H1 (cell line): ENCODE measurements around the gene SMARCC2. TPM values are rescaled to one million over a fixed set of nuclear protein-coding genes. Genes with fewer than 3 reads are reported as not detected.

ENCODE experiments used
- CTCF ChIA-PET: fragments of 300-600 bp; sonication (Branson Sonifier 250); formaldehyde crosslinking; loops from one replicate; lab custom pipeline; 2021; ENCODE audit not compliant: partially characterized antibody; lab: Charles Lee
- POLR2A ChIA-PET: fragments of 300-600 bp; sonication (Branson Sonifier 250); formaldehyde crosslinking; loops from one replicate; lab custom pipeline; 2021; ENCODE audit warnings: inconsistent platforms; ENCODE audit not compliant: partially characterized antibody; lab: Charles Lee
- DNase-seq, 2 experiments: peaks; one replicate each; pipeline versions ENCODE4 v3.0.0 to v3.0.0-alpha.2; 2010 to 2022; ENCODE audit warnings: low spot score in 2 of 2, low read depth in 1 of 2, mixed read lengths in 1 of 2
- FAIRE-seq: peaks from 2 replicates; lab custom pipeline; 2011; peaks lifted over from hg19 to GRCh38; lab: Jason Lieb, UNC
- H2AFZ ChIP-seq: 2 replicates; pipeline ENCODE4 v1.8.1; 2012; ENCODE audit warnings: low read length, inconsistent platforms
- H2AK5ac ChIP-seq: 2 replicates; pipeline ENCODE4 v1.6.1; 2013; ENCODE audit warnings: low read depth, low read length
- H2BK120ac ChIP-seq: replicated peaks from 2 replicates; pipeline ENCODE3; 2013; ENCODE audit warnings: low read depth, low read length, inconsistent platforms
- H2BK12ac ChIP-seq: 2 replicates; pipeline ENCODE4 v1.6.1; 2013; ENCODE audit warnings: low read depth, low read length
- H2BK15ac ChIP-seq: 2 replicates; pipeline ENCODE4 v1.6.1; 2013; ENCODE audit warnings: low read length
- H2BK20ac ChIP-seq: 2 replicates; pipeline ENCODE4 v1.6.1; 2013; ENCODE audit warnings: low read length
- H2BK5ac ChIP-seq: 2 replicates; pipeline ENCODE4 v1.6.1; 2013; ENCODE audit warnings: low read depth, low read length
- H3K14ac ChIP-seq: 2 replicates; pipeline ENCODE4 v1.6.1; 2013; ENCODE audit warnings: inconsistent platforms; ENCODE audit not compliant: insufficient read length
- H3K18ac ChIP-seq: 2 replicates; pipeline ENCODE4 v1.6.1; 2013; ENCODE audit warnings: low read length; ENCODE audit errors: extremely low read depth
- H3K23ac ChIP-seq: 2 replicates; pipeline ENCODE4 v1.6.1; 2013; ENCODE audit warnings: inconsistent platforms; ENCODE audit not compliant: insufficient read length
- H3K23me2 ChIP-seq: 2 replicates; pipeline ENCODE4 v1.6.1; 2013; ENCODE audit warnings: low read depth, low read length
- H3K27ac ChIP-seq: 2 replicates; pipeline ENCODE4 v1.6.1; 2011; ENCODE audit warnings: low read depth, low read length, inconsistent platforms
- H3K27me3 ChIP-seq, 4 experiments: replicated peaks in 1 of 4; 1 replicate in 1 of 4; 2 replicates in 3 of 4; pipeline versions ENCODE4 v1.6.1 to v1.8.1; 2011 to 2013; ENCODE audit warnings: low read length in 3 of 4, mild to moderate bottlenecking in 3 of 4, inconsistent platforms in 2 of 4, mixed read lengths in 2 of 4, moderate library complexity in 1 of 4; ENCODE audit not compliant: control insufficient read depth in 3 of 4, insufficient read depth in 3 of 4; ENCODE audit errors: extremely low read depth in 1 of 4
- H3K36me3 ChIP-seq, 4 experiments: 2 replicates each; pipeline versions ENCODE4 v1.6.1 to v1.8.1; 2011 to 2013; ENCODE audit warnings: mild to moderate bottlenecking in 4 of 4, low read length in 3 of 4, moderate library complexity in 2 of 4, control low read depth in 1 of 4, inconsistent platforms in 1 of 4; ENCODE audit not compliant: insufficient read depth in 4 of 4, control insufficient read depth in 2 of 4
- H3K4ac ChIP-seq: replicated peaks from 2 replicates; pipeline ENCODE3; 2013; ENCODE audit warnings: low read length, low read depth, mixed read lengths, inconsistent platforms; ENCODE audit not compliant: insufficient read length
- H3K4me1 ChIP-seq, 4 experiments: replicated peaks in 1 of 4; 1 replicate in 1 of 4; 2 replicates in 3 of 4; pipeline versions ENCODE4 v1.6.1 to v1.8.1; 2011 to 2013; ENCODE audit warnings: low read length in 3 of 4, inconsistent platforms in 2 of 4, mixed read lengths in 1 of 4; ENCODE audit not compliant: insufficient read depth in 4 of 4, control insufficient read depth in 3 of 4
- H3K4me2 ChIP-seq, 2 experiments: 2 replicates each; pipeline versions ENCODE4 v1.6.1 to v1.8.1; 2011 to 2013; ENCODE audit warnings: low read depth in 2 of 2, low read length in 2 of 2, control low read depth in 1 of 2, inconsistent platforms in 1 of 2, mild to moderate bottlenecking in 1 of 2; ENCODE audit not compliant: insufficient read depth in 1 of 2
- H3K4me3 ChIP-seq, 4 experiments: fragments of 200-600, 300-600 bp in 1 of 4; sonication (generic), shearing (Covaris generic), sonication (Bioruptor Twin) in 1 of 4; 2 replicates each; pipeline versions ENCODE4 v1.5.1 to v1.8.1; 2011 to 2016; ENCODE audit warnings: low read length in 4 of 4, low read depth in 3 of 4, control low read depth in 2 of 4, inconsistent platforms in 2 of 4, mild to moderate bottlenecking in 2 of 4, mixed read lengths in 1 of 4, moderate library complexity in 1 of 4; ENCODE audit not compliant: insufficient read depth in 2 of 4; ENCODE audit errors: extremely low read depth in 1 of 4
- H3K56ac ChIP-seq: replicated peaks from 2 replicates; pipeline ENCODE3; 2013; ENCODE audit warnings: low read depth, mild to moderate bottlenecking, mixed read lengths, low read length, inconsistent platforms; ENCODE audit not compliant: insufficient read length
- H3K79me1 ChIP-seq: 2 replicates; pipeline ENCODE4 v1.6.1; 2013; ENCODE audit warnings: low read depth, low read length, control low read depth
- H3K79me2 ChIP-seq, 2 experiments: 2 replicates each; pipeline versions ENCODE4 v1.6.1 to v1.8.1; 2012 to 2013; ENCODE audit warnings: low read length in 2 of 2, mild to moderate bottlenecking in 2 of 2, inconsistent platforms in 1 of 2; ENCODE audit not compliant: insufficient read depth in 2 of 2, control insufficient read depth in 1 of 2
- H3K9ac ChIP-seq, 4 experiments: replicated peaks in 1 of 4; 1 replicate in 1 of 4; 2 replicates in 3 of 4; pipeline versions ENCODE4 v1.6.1 to v1.8.1; 2011 to 2013; ENCODE audit warnings: low read depth in 3 of 4, low read length in 3 of 4, control low read depth in 2 of 4, mild to moderate bottlenecking in 2 of 4, moderate library complexity in 2 of 4, inconsistent platforms in 1 of 4; ENCODE audit errors: extremely low read depth in 1 of 4
- H3K9me3 ChIP-seq, 2 experiments: 2 replicates each; pipeline versions ENCODE4 v1.6.1 to v1.8.1; 2012 to 2013; ENCODE audit warnings: mild to moderate bottlenecking in 2 of 2, moderate library complexity in 2 of 2, control low read depth in 1 of 2, inconsistent platforms in 1 of 2, low read depth in 1 of 2, low read length in 1 of 2, mixed read lengths in 1 of 2; ENCODE audit not compliant: insufficient read depth in 2 of 2
- H4K20me1 ChIP-seq, 2 experiments: replicated peaks in 1 of 2; 2 replicates each; pipeline versions ENCODE3 to v1.8.1; 2011 to 2013; ENCODE audit warnings: inconsistent platforms in 2 of 2, low read length in 2 of 2, mild to moderate bottlenecking in 1 of 2; ENCODE audit not compliant: insufficient read depth in 2 of 2, control insufficient read depth in 1 of 2
- H4K5ac ChIP-seq: 2 replicates; pipeline ENCODE4 v1.6.1; 2013; ENCODE audit warnings: low read length, low read depth, mixed read lengths, inconsistent platforms; ENCODE audit not compliant: insufficient read length
- H4K8ac ChIP-seq: 2 replicates; pipeline ENCODE4 v1.8.0; 2013; ENCODE audit warnings: mild to moderate bottlenecking, moderate library complexity, low read length, inconsistent platforms; ENCODE audit not compliant: insufficient read depth; ENCODE audit errors: extremely low read depth
- H4K91ac ChIP-seq: replicated peaks from 2 replicates; pipeline ENCODE3; 2013; ENCODE audit warnings: low read length, mixed read lengths, inconsistent platforms; ENCODE audit not compliant: insufficient read length
- ASH2L ChIP-seq: fragments of 200-600, 300-600 bp; sonication (generic); IDR thresholded peaks from one replicate; pipeline ENCODE4 v1.7.1; 2017; ENCODE audit warnings: low read length
- CHD1 ChIP-seq: IDR thresholded peaks from 2 replicates; pipeline ENCODE4 v1.6.1; 2012; ENCODE audit warnings: low read depth, low read length, improper control_type of control experiment
- CTBP2 ChIP-seq: IDR thresholded peaks from 2 replicates; pipeline ENCODE4 v1.7.0; 2011; ENCODE audit warnings: borderline replicate concordance, mild to moderate bottlenecking, moderate library complexity, mixed read lengths, low read length; ENCODE audit not compliant: insufficient read depth, insufficient read length
- EP300 ChIP-seq, 2 experiments: IDR thresholded peaks; 1 replicate in 1 of 2; 2 replicates in 1 of 2; pipeline ENCODE4 v1.6.1; 2011 to 2012; ENCODE audit warnings: low read depth in 2 of 2, low read length in 2 of 2, mild to moderate bottlenecking in 2 of 2, borderline replicate concordance in 1 of 2, inconsistent platforms in 1 of 2, moderate library complexity in 1 of 2
- HDAC6 ChIP-seq: IDR thresholded peaks from one replicate; pipeline ENCODE4 v1.7.1; 2012; ENCODE audit warnings: low read depth, mild to moderate bottlenecking, inconsistent platforms, low read length, moderate library complexity
- JUND ChIP-seq: IDR thresholded peaks from 2 replicates; pipeline ENCODE4 v1.6.1; 2011; ENCODE audit warnings: mild to moderate bottlenecking, improper control_type of control experiment, low read length
- KDM4A ChIP-seq: IDR thresholded peaks from one replicate; pipeline ENCODE4 v1.7.1; 2012; ENCODE audit warnings: low read depth, mild to moderate bottlenecking, moderate library complexity, low read length, inconsistent platforms; ENCODE audit not compliant: severe bottlenecking
- SP2 ChIP-seq: IDR thresholded peaks from 2 replicates; pipeline ENCODE4 v1.6.1; 2012; ENCODE audit warnings: mild to moderate bottlenecking, low read length, inconsistent platforms
- SRF ChIP-seq: IDR thresholded peaks from 2 replicates; pipeline ENCODE4 v1.6.1; 2011; ENCODE audit warnings: mild to moderate bottlenecking, low read depth, low read length, moderate library complexity
- TAF7 ChIP-seq: optimal IDR thresholded peaks from 2 replicates; pipeline ENCODE3; 2011; ENCODE audit warnings: low read depth, mild to moderate bottlenecking, inconsistent platforms, low read length, moderate library complexity, borderline replicate concordance
- USF2 ChIP-seq: IDR thresholded peaks from 2 replicates; pipeline ENCODE4 v1.6.1; 2011; ENCODE audit warnings: low read length, improper control_type of control experiment
- WGBS, 2 experiments: shearing (Covaris generic) in 1 of 2; methylation state at CpG; one replicate each; pipeline versions ENCODE4 v1.1.6 to v1.1.7; 2013 to 2015; ENCODE audit warnings: low lambda C conversion rate in 2 of 2, mixed read lengths in 2 of 2, inconsistent platforms in 1 of 2, low coverage in 1 of 2, missing lambda C conversion rate in 1 of 2; ENCODE audit not compliant: insufficient replicate concordance in 2 of 2, insufficient coverage in 1 of 2, insufficient read length in 1 of 2; ENCODE audit errors: extremely low coverage in 1 of 2, missing lambda C conversion rate in 1 of 2; 5-methylcytosine and 5-hydroxymethylcytosine counted together
- polyA plus RNA-seq, 7 experiments: library from polyadenylated mRNA; depleted of rRNA in 3 of 7; stranded (reverse) in 5 of 7; unstranded in 2 of 7; fragments of >200 nt in 5 of 7; fragments of 200-250 nt in 2 of 7; gene quantifications; 1 replicate in 5 of 7; 2 replicates in 1 of 7; 4 replicates in 1 of 7; pipeline versions ENCODE4 v1.2.1 to v1.2.3, GENCODE V29; 2011 to 2013; ENCODE audit warnings: missing spikeins in 2 of 7, mixed read lengths in 2 of 7
- total RNA-seq: library from RNA; stranded (reverse); fragmentation: NEBNext Ultra II Directional; extraction: Animal tissue kit (Norgen Biotek cat#: 25700); gene quantifications from 2 replicates; pipeline ENCODE4 v1.2.1, GENCODE V29; 2021
- TF ChIP-seq, protein P1 (sequence below): IDR thresholded peaks from 2 replicates; pipeline ENCODE4 v1.6.1; 2012; ENCODE audit warnings: inconsistent platforms

Gene SMARCC2
- total and polyA plus RNA-seq, 2 of the 8 experiments (the other 6 are each of a cell fraction or from before 2014, with no cell fraction given), result 33.9 to 78.5 TPM

GRCh38 chr12:56143217-56143616 is 46.1 kb downstream of the SMARCC2 start:
- H3K79me1 ChIP-seq, result no peaks in the 10 kb centered on the region
- H3K9ac ChIP-seq, result no peak overlapping the region; a peak in 1 of 7 replicates
- FAIRE-seq, result no peak
- no peak overlapping the region for H2AFZ ChIP-seq
- no peak overlapping the region for H3K4ac ChIP-seq
- H3K23ac ChIP-seq, result no peak overlapping the region
- no peak overlapping the region for H2BK5ac ChIP-seq
- WGBS, 2 experiments, result 93% methylated on average over 4 of the region's 4 CpGs; no CpG with 5 or more reads in 1 of the 2 experiments
- no peak overlapping the region for H3K56ac ChIP-seq
- no peaks in the 10 kb centered on the region for H3K79me2 ChIP-seq
- no peak overlapping the region for H2BK120ac ChIP-seq
- no peaks in the 10 kb centered on the region for H3K4me1 ChIP-seq
- DNase-seq, result no peak
- H3K36me3 ChIP-seq, result peaks cover 23 to 58% (median 48%) of the 10 kb centered on the region in 4 experiments
- H3K27me3 ChIP-seq, result no peaks in the 10 kb centered on the region
- H3K4me3 ChIP-seq, result no peak overlapping the region
- no peak overlapping the region for H3K18ac ChIP-seq
- no peak overlapping the region for H2AK5ac ChIP-seq
- H2BK12ac ChIP-seq, result no peak overlapping the region
- H3K27ac ChIP-seq, result no peak overlapping the region
- POLR2A ChIA-PET, result interaction anchor here (1.1 to 2.1 kb wide), 5 partner anchors 8 to 124 kb away, joined by 3 to 11 read pairs (median 4); partner anchors contain the start of genes MYL6B and RNF41
- H4K91ac ChIP-seq, result no peak overlapping the region
- H3K9me3 ChIP-seq, result no peaks in the 10 kb centered on the region
- no peaks in the 10 kb centered on the region for H3K23me2 ChIP-seq
- no peaks in the 10 kb centered on the region for H4K20me1 ChIP-seq
- no peak overlapping the region for H2BK15ac ChIP-seq
- no peak overlapping the region for H3K14ac ChIP-seq
- CTCF ChIA-PET, result interaction anchor here (0.5 to 3.5 kb wide), 8 partner anchors 13 to 47 kb away, joined by 3 to 19 read pairs (median 3); partner anchors contain the start of gene ZC3H10
- no peak overlapping the region for H4K5ac ChIP-seq
- no peak overlapping the region for H3K4me2 ChIP-seq
- H4K8ac ChIP-seq, result no peak overlapping the region
- H2BK20ac ChIP-seq, result no peak overlapping the region
- no peak for TF ChIP-seq CTBP2
- no peak for TF ChIP-seq KDM4A
- no peak for TF ChIP-seq ASH2L
- no peak for TF ChIP-seq HDAC6
- TF ChIP-seq EP300 (IDR thresholded peaks at IDR 0.05; ENCODE audit: borderline replicate concordance in 1 of 2, low read depth in 2 of 2, low read length in 2 of 2), result no peak
- TF ChIP-seq, protein P1, sequence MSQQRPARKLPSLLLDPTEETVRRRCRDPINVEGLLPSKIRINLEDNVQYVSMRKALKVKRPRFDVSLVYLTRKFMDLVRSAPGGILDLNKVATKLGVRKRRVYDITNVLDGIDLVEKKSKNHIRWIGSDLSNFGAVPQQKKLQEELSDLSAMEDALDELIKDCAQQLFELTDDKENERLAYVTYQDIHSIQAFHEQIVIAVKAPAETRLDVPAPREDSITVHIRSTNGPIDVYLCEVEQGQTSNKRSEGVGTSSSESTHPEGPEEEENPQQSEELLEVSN, result no peak
- TF ChIP-seq SRF, result no peak
- TF ChIP-seq TAF7, result no peak
- no peak for TF ChIP-seq CHD1
- no peak for TF ChIP-seq USF2
- no peak for TF ChIP-seq JUND
- no peak for TF ChIP-seq SP2
